T-helper 2 cell treated with Interferon-gamma antibody and Interleukin-4, amounts not matched to agents 5 μg/mL and 100 μg/mL, for 36 hours (primary cell): ENCODE data around the gene MROH7.

ENCODE experiments used
- DNase-seq: peaks from one replicate; pipeline ENCODE4 v3.0.0; 2021; ENCODE audit warnings: low spot score
- H3K27ac Mint-ChIP-seq: one replicate; pipeline ENCODE4 v1.8.0; 2021; ENCODE audit warnings: mild to moderate bottlenecking, mixed read lengths
- H3K27me3 Mint-ChIP-seq: one replicate; pipeline ENCODE4 v1.8.0; 2021; ENCODE audit warnings: low read depth, mixed read lengths
- H3K36me3 Mint-ChIP-seq: one replicate; pipeline ENCODE4 v1.8.0; 2021; ENCODE audit warnings: low read depth, mixed read lengths
- H3K4me1 Mint-ChIP-seq: one replicate; pipeline ENCODE4 v1.8.0; 2021; ENCODE audit warnings: low read depth, mixed read lengths
- H3K4me3 Mint-ChIP-seq: one replicate; pipeline ENCODE4 v1.8.0; 2022; ENCODE audit warnings: mild to moderate bottlenecking, moderate library complexity, mixed read lengths
- H3K9me3 Mint-ChIP-seq: one replicate; pipeline ENCODE4 v1.8.0; 2021; ENCODE audit warnings: mixed read lengths

MROH7 gene

DNA sequence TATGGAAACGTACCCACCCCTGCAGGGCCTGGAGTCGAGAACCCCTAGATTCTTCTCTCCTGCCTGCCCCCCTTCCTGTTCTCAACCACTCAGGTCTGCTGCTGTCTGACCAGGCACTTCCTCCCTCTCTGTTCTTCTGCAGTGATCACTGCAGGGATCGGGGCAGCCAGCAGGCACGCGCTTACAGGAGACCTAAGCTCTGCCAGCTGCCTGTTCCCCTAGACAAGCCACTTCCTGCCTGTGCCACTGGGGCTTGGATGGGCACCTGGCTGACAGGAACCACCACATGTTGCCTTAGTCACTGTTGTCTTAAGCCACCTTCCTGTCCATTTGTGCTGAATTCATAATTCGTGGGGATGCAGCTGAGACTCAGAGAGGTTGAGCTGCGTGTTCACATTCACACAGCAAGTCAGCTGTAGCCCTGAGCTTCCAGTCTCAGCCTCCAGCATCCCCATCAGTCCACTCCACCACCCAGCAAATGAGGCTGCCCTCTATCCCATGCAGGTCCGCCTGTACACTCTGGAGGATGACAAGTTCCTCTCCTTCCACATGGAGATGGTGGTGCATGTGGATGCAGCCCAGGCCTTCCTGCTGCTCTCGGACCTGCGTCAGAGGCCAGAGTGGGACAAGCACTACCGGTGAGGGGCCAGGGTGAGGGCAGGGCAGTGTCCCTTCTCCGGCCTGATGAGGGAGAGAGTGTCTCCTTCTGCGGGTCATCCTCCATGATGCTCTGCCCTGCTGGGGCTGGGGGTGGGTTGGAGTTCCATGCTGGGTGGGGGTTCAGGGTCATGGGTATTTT is 36.8 kb upstream of the MROH7 start:
- H3K36me3 Mint-ChIP-seq, result no peaks in the 10 kb centered on the region
- H3K4me3 Mint-ChIP-seq, result no peak overlapping the region
- H3K4me1 Mint-ChIP-seq, result peaks cover 7% of the 10 kb centered on the region
- no peak overlapping the region for H3K27ac Mint-ChIP-seq
- DNase-seq, result no peak
- H3K9me3 Mint-ChIP-seq, result no peaks in the 10 kb centered on the region
- H3K27me3 Mint-ChIP-seq, result no peaks in the 10 kb centered on the region

DNA sequence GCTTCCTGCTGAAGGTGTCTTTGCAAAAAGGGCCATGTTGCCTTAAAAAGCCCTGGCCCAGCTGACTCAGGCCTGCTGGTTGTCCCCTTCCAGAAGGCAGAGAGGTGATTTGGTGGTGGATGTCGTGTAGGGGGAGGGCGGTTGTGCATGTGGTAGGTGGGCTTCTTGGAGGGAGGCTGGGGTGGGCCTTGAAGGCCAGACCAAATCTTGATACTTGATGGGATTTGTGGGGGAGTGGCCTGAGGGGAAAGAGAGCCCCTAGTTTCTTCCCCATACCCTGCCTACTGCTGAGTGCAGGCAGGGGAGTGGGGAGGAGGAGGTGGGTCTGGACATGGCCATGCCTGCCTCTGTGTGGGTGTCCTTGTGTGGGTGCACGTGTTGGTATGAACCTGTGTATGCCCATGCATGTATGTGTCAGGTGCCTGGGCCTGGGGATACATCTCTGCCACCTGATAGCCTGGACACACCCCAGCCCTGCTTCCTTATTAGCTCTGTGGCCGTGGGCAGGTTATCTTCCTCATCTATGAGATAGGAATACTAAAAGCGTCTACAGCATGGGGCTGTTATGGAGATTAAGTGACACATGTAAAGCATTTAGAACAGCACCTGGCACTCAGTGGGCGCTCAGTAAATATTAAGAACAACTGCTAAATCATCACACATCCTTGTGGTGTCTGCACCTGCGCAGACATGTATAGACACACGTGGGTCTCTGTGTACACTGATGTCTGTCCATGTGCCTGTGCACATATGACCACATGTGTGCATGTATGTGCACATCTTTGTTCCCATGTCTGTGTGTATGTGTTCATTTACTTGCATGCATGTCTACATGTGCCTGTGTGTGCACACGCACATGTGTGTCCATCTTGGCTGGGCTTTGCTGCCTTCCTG is 35.2 kb upstream of the MROH7 start:
- DNase-seq, result no peak
- Mint-ChIP-seq H3K4me1 (peaks cover 7% of the 10 kb centered on the region), H3K9me3 (no peaks in the 10 kb centered on the region), H3K27me3 (no peaks in the 10 kb centered on the region), H3K27ac (no peak overlapping the region), H3K4me3 (no peak overlapping the region), H3K36me3 (no peaks in the 10 kb centered on the region)

DNA sequence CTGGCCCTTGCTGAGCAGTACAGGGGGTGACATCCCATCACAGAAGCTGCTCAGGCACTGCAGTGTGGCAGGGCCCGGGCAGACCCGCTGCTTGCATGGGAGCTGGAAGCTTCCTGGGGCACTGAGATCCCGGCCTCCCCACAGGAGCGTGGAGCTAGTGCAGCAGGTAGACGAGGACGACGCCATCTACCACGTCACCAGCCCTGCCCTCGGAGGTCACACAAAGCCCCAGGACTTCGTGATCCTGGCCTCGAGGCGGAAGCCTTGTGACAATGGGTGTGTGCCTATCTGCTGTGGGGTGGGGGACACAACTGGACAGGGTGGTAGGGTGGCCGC is 34.6 kb upstream of the MROH7 start:
- H3K27ac Mint-ChIP-seq, result no peak overlapping the region
- DNase-seq, result no peak
- H3K4me1 Mint-ChIP-seq, result peaks cover 7% of the 10 kb centered on the region

GRCh38 chr1:54607821-54608565 is 33.6 kb upstream of the MROH7 start:
- Mint-ChIP-seq H3K4me3 (no peak overlapping the region), H3K27me3 (no peaks in the 10 kb centered on the region), H3K27ac (no peak overlapping the region), H3K4me1 (peaks cover 7% of the 10 kb centered on the region), H3K36me3 (no peaks in the 10 kb centered on the region), H3K9me3 (no peaks in the 10 kb centered on the region)
- DNase-seq, result no peak

More for the DNA sequence above, 34.6 kb upstream of the MROH7 start:
- H3K36me3 Mint-ChIP-seq, result no peaks in the 10 kb centered on the region
- no peak overlapping the region for H3K4me3 Mint-ChIP-seq
- H3K27me3 Mint-ChIP-seq, result no peaks in the 10 kb centered on the region
- no peaks in the 10 kb centered on the region for H3K9me3 Mint-ChIP-seq

DNA sequence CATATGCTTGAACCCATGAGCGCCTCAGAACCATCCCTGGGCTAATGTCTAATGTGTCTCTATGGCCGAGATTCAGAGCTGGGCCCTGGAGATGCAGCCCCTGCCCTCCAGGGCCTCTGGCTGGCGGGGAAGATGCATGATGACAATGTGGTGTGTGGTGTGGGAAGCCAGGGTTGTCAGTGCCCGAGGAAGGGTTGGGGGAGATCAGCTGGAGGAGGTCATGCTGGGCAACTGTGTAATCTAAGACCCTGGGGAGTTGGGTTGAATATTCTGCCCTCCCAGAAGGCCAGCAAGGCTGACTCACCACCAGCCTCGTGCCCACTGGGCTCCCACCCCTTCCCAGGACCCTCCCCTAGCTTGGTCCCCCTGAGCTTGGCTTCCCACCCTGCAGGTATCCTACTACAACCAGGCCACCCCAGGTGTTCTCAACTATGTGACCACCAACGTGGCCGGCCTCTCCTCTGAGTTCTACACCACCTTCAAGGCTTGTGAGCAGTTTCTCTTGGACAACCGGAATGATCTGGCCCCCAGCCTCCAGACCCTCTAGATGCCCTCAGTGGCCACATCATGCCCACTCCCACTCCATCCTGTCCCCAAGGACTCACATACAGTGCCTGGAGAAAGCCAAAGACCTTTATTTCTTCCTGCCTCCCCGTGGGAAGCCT is 32.9 kb upstream of the MROH7 start:
- no peaks in the 10 kb centered on the region for H3K9me3 Mint-ChIP-seq
- H3K27me3 Mint-ChIP-seq, result no peaks in the 10 kb centered on the region
- no peak for DNase-seq
- H3K36me3 Mint-ChIP-seq, result no peaks in the 10 kb centered on the region
- no peak overlapping the region for H3K27ac Mint-ChIP-seq
- peaks cover 7% of the 10 kb centered on the region for H3K4me1 Mint-ChIP-seq
- H3K4me3 Mint-ChIP-seq, result no peak overlapping the region

DNA sequence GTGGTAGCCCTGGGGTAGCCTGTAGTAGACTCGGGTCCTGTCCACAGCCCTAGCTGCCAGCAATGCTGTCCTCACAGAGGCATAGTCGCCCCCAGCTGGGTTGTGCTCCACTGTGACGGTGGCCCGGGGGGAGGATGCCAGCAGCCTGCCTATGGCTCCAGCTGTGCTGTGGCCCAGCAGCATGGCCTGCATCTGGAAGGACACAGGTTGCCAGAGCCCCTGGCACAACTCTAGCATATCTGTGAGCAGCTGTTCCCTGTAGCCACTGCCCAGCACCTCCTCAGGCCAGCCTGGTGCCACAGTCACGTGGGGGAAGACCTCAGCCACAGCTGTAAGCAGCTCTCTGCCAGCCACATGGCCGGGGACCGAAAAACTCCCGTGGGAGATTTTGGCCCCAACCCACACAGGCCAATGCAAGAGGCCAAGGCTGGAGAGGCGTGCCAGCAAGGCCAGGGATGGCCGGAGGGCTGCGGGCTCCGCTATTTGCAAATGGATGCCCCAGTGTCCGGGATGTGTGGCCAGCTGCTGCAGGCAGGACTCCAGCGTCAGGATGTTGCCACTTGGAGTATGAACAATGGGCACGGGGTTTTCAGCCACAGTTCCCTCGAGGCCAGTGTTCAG is 32.2 kb upstream of the MROH7 start:
- DNase-seq, result no peak
- no peaks in the 10 kb centered on the region for H3K9me3 Mint-ChIP-seq
- H3K27me3 Mint-ChIP-seq, result no peaks in the 10 kb centered on the region
- H3K36me3 Mint-ChIP-seq, result no peaks in the 10 kb centered on the region
- no peak overlapping the region for H3K4me3 Mint-ChIP-seq
- no peak overlapping the region for H3K27ac Mint-ChIP-seq
- peaks cover 4% of the 10 kb centered on the region for H3K4me1 Mint-ChIP-seq

DNA sequence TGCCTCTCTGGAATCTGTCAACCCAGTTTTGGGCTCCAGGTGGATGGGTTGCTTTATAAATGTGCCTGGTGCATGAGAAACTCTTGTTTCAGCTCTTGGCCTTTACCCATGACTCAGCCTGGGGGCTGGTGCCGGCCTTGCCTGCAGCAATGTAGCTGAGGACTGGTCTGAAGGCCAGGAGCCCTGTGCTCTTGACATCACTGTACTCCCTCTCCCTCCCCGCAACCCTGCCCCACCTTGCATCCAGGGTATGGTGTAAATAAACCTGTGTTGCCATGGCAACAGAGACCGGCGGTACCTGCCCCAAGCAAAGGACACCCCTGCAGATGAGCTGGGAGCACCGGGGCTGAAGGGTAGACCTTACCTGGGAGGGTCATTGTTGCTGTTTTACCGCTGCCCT is 31.5 kb upstream of the MROH7 start:
- no peak overlapping the region for H3K4me3 Mint-ChIP-seq
- H3K27me3 Mint-ChIP-seq, result no peaks in the 10 kb centered on the region
- no peak for DNase-seq
- H3K27ac Mint-ChIP-seq, result no peak overlapping the region
- H3K4me1 Mint-ChIP-seq, result no peaks in the 10 kb centered on the region
- no peaks in the 10 kb centered on the region for H3K9me3 Mint-ChIP-seq
- no peaks in the 10 kb centered on the region for H3K36me3 Mint-ChIP-seq

- no peaks in the 10 kb centered on the region for H3K4me1 Mint-ChIP-seq
- no peak for DNase-seq
- no peak overlapping the region for H3K4me3 Mint-ChIP-seq
- H3K27me3 Mint-ChIP-seq, result no peaks in the 10 kb centered on the region
- H3K36me3 Mint-ChIP-seq, result no peaks in the 10 kb centered on the region
- H3K9me3 Mint-ChIP-seq, result no peaks in the 10 kb centered on the region
- no peak overlapping the region for H3K27ac Mint-ChIP-seq
These were observed 30.7 kb upstream of the MROH7 start for GRCh38 chr1:54610601-54611580.

- H3K4me1 Mint-ChIP-seq, result no peaks in the 10 kb centered on the region
- no peak overlapping the region for H3K4me3 Mint-ChIP-seq
These were observed 30.0 kb upstream of the MROH7 start for GRCh38 chr1:54611621-54612020.

GRCh38 chr1:54614024-54614423 is 27.6 kb upstream of the MROH7 start:
- H3K4me1 Mint-ChIP-seq, result no peaks in the 10 kb centered on the region
- no peak for DNase-seq
- no peaks in the 10 kb centered on the region for H3K36me3 Mint-ChIP-seq
- no peaks in the 10 kb centered on the region for H3K27me3 Mint-ChIP-seq
- H3K9me3 Mint-ChIP-seq, result no peaks in the 10 kb centered on the region
- no peak overlapping the region for H3K27ac Mint-ChIP-seq
- H3K4me3 Mint-ChIP-seq, result no peak overlapping the region

More at GRCh38 chr1:54611621-54612020, 30.0 kb upstream of the MROH7 start:
- no peaks in the 10 kb centered on the region for H3K36me3 Mint-ChIP-seq
- no peak for DNase-seq
- H3K27ac Mint-ChIP-seq, result no peak overlapping the region
- H3K9me3 Mint-ChIP-seq, result no peaks in the 10 kb centered on the region
- no peaks in the 10 kb centered on the region for H3K27me3 Mint-ChIP-seq

DNA sequence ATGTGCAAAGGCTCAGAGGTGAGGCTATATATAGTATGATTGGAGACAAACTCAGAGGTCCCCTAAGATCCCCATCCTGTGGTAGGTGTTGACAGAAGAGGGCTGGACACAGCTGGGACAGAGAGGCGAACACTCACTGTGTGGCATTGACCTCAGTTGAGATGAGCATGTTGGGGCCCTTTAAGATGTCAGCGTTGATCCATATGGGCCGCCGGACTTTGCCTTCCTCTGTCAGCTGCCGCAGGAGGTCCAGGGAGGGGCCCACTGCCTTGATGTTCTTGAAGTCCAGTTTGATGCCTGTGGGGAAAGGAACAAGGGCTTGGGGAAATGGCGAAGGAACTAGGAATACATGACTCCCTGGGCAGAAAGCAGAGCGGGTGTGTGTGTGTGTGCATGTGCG is 27.0 kb upstream of the MROH7 start:
- Mint-ChIP-seq H3K9me3 (no peaks in the 10 kb centered on the region), H3K4me1 (no peaks in the 10 kb centered on the region), H3K36me3 (no peaks in the 10 kb centered on the region), H3K4me3 (no peak overlapping the region), H3K27ac (no peak overlapping the region), H3K27me3 (no peaks in the 10 kb centered on the region)
- no peak for DNase-seq

DNA sequence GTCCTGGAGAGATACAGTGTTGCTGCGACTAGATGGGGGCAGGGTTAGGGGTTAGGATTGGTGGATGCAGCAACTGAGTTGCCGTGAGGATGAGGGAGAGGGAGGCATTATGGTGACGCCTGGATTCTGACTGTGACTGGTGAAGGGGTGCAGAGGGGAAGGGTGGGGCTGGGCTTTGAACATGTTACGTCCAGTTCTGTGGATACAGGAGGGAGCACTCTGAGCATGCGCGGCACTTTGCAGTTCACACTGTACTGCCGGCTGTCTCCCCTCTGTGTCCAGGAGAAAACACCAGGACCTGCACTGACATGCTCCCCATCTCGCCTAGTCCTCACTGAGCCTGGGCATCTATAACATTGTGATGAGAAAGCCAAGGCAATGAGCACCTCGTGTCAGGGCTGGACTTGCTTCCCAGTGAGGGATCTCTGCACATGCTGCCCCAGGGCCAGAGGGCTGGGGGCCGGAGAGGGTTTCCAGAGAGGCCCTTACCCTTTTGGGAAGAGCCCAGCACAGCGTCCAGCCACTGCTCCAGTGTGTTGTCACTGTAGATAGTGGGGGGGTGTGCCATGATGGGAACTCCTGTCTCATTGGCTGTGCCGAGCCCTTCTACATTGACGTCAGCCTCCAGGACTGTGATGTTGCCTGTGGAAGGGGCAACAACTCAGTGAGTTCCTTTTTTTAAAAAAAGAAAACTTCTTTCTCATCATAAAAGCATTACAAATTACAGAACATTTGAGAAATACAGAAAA is 25.9 kb upstream of the MROH7 start:
- no peak overlapping the region for H3K27ac Mint-ChIP-seq

More for the DNA sequence above, 25.9 kb upstream of the MROH7 start:
- no peak overlapping the region for H3K4me3 Mint-ChIP-seq
- no peak for DNase-seq
- no peaks in the 10 kb centered on the region for H3K4me1 Mint-ChIP-seq
- no peaks in the 10 kb centered on the region for H3K36me3 Mint-ChIP-seq
- no peaks in the 10 kb centered on the region for H3K27me3 Mint-ChIP-seq
- H3K9me3 Mint-ChIP-seq, result no peaks in the 10 kb centered on the region
